ENCODE measurements around the gene CCT5.
"Not testable (repeated sequence)": the region's sequence is repeated elsewhere in the genome, so short reads cannot be mapped to it uniquely, and the experiment has no call there.

The CCT5 gene

DNA sequence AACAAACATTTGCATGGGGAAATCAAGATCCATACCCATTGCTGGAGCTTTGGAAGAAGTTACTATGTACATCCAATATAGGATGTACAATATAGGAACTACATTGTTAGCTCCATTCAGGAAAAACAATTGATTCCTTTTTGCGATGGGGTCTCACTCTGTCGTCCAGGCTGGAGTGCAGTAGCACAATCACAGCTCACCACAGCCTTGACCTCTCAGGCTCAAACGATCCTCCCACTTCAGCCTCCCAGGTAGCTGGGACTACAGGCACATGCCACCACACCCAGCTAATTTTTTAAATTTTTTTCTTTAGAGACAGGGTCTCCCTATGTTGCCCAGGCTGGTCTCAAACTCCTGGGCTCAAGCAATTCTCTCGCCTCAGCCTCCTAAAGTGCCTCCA, 2.9 kb upstream of the CCT5 start:
- not testable (repeated sequence) for DNase-seq

DNA sequence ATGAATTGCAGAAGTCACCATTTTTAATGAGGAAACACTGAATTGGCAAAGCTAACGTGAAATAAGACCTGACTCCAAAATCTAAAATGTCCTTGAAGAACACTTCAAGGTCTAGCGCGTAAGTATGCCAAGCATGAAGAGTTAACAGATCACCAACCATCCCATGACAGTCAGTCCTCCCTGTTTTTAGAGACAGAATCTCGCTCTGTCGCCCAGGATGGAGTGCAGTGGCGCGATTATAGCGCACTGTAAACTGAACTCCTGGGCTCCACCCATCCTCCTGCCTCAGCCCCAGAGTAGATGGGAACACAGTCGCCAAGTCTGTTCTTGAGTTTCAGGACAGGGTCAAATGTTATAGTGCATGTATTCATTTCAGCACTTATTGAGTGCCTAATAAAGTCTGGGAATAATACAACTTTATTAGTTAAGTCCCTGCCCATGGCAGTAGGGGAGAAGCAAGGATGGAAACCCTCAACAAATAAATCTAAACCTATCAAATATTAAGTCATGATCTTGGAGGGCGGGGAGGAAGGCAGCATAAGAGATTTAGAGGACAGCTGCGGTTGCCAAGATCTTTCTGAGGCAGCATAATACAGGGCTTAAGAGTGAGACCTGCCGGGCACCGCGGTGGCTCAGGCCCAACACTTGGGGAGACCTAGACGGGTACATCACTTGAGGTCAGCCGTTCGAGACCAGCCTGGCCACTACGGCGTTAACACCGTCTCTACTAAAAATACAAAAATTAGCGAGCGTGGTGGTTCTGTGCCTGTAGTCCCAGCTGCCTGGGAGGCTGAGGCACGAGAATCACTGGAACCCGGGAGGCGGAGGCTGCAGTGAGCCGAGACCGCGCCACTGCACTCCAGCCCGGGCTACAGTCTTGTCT, 1.5 kb upstream of the CCT5 start:
- no peak for DNase-seq

DNA sequence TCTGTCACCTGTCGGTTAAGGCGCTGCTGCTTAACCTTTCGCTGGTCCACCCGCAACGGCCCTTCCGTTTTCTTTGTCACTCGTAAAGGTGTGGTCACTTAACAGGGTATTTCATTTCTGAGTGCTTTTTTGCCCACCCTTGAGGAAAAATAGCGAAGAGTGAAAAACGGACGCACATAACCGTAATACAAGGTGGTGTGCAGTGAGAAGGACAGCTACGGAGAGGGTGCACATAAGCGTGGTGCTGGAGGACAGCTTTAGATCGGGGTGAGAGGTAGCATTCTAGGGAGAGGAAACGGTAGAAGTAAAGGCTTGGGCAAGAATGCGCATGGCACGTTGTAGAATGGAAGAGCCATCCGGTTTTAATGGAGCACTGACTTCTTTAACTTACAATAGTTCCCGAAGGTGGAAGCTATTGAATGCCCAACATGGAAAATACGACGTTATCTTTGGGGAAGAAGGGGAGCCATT, 761 bp downstream of the CCT5 start:
- peak in 2 of 6 experiments; percentile 16 to 60 for DNase-seq

DNA sequence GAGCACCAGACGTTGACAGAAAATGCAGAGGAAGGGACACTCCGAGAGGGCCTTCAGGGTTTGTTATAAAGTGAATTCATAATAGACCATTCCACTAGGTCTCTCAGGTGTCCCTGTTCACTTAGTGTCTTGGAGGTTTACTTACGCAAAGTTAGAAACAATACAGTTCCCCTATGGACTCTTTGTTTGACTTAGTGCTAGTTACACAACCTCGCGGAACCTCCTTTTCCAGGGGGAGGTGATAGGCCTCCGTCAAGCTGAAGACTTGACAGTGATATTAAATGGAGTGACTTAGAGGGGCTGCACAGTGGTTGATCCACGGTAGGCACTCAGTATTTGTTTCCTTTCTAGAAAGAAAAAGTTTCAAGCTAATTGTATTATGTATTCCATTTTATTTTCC, 1.3 kb downstream of the CCT5 start:
- DNase-seq, result no peak

DNA sequence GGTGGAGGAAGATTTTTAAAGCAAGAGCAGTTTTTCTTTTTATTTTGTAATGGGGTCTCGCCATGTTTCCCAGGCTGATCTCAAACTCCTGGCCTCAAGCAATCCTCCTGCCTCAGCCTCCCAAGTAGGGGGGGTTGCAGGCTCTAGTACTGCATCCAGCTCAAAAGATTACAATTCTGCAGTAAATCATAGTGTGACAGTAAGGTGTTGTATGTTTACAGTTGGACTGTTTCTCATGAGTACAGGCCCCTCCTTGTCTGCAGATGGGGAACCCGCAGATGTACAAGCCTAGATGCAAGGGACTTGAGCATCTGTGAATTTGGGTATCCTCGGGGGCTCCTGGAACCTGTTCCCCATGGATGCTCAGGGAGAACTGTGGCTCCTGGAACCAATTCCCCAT, 3.3 kb downstream of the CCT5 start:
- no peak for DNase-seq

DNA sequence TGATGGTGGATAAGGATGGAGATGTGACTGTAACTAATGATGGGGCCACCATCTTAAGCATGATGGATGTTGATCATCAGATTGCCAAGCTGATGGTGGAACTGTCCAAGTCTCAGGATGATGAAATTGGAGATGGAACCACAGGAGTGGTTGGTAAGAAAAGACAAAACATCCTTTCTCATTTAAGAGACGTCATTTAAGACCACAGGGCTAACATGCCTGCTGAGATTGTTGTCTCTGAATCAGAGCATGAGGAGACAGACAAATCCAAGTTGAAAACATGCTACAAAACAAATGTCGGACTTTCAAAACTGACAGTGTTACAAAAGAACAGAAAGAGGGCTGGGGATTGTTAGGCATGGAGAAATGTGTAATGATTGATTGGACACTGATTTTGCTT, 4.6 kb downstream of the CCT5 start:
- no peak for DNase-seq

DNA sequence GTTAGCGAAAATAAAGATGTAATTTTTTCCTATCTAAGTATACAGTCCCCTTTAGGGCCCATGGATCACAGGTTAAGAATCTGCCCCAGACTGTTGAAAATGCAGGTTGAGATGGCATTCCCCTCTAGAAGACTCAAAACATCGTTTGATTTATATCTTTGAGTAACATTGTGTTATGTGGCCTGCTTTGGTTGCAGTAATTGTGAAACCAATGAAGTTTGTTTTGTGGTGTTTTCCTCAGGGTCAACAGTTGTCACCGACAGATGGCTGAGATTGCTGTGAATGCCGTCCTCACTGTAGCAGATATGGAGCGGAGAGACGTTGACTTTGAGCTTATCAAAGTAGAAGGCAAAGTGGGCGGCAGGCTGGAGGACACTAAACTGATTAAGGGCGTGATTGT, 7.8 kb downstream of the CCT5 start:
- no peak for DNase-seq

DNA sequence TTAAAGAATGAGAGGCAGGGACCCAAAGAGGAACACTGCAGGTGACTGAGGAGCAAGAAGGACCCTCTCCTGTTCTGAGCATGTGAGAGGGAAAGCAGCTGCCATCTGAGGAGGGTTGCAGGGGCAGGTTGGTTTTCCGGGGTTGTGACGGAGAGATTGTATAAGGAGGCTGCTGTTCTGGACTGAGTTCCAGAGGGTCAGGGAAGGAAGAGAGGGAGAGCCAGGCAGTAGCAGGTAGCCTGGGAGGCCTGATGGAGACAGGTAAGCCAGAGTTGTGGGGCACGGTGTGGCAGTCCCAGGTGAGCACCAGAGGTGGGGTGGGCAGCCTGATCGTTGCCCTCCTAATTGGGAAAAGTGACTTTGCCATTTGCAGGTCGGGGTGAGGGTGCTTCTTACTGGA, 9.8 kb downstream of the CCT5 start:
- no peak for DNase-seq

DNA sequence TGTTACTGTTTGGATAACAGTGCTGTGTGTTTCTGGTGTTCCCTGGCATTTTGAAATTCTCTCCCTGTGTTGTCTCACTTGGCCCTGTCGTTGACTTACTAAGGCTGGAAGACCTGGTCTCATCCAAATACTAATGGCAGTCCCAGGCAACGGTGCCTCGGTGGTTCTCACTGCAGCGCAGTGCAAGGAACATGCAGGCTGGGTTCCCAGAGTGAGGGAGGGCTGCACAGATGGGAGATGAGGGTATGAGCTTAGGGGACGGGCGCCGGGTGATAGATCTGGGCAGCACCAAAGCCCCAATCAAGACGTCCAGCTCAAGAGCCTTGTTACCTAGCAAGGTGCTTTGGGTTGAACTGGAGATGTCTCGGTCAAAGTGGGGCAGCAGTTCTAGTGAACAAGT, 11.0 kb downstream of the CCT5 start:
- no peak for DNase-seq

DNA sequence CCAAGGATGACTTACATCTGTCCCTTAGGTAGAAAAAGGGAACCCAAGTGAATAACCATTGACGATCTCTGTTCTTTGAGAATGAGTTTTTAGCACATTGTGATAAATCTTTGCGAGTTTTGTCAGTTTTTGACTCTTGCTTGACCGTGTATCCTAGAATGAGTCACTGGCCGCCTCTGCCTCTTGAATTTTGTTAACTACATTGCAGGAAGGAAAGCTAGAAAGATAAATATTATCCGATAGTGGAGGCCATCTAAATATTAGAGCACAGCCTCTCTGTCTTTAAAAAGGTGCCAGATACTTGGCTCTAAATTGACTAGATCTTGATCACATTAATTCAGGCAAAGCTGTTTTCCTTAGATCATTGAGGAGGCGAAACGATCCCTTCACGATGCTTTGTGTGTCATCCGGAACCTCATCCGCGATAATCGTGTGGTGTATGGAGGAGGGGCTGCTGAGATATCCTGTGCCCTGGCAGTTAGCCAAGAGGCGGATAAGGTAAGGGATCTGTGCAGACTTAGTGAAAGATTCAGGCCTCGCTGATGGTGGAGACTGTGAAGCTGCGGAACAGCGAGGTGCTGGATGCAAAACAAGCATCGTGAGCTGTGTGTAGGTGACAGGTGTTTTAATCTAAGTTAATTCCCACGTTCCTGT, 12.2 kb downstream of the CCT5 start:
- DNase-seq, result no peak

DNA sequence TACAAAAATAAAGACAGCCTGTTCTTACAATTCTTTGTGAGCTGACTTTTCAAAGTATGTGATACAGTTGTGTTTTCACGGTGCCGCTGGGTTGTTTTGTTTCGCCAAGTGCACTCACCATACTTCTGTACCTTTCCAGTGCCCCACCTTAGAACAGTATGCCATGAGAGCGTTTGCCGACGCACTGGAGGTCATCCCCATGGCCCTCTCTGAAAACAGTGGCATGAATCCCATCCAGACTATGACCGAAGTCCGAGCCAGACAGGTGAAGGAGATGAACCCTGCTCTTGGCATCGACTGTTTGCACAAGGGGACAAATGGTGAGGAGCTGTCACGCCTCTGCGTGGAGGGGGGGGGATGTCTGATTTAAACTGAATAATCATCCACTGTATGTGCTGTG, 12.9 kb downstream of the CCT5 start:
- DNase-seq, result no peak

DNA sequence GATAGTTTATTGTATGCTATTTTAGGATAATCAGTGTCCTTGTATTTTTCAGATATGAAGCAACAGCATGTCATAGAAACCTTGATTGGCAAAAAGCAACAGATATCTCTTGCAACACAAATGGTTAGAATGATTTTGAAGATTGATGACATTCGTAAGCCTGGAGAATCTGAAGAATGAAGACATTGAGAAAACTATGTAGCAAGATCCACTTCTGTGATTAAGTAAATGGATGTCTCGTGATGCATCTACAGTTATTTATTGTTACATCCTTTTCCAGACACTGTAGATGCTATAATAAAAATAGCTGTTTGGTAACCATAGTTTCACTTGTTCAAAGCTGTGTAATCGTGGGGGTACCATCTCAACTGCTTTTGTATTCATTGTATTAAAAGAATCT, 14.5 kb downstream of the CCT5 start:
- no peak for DNase-seq

DNA sequence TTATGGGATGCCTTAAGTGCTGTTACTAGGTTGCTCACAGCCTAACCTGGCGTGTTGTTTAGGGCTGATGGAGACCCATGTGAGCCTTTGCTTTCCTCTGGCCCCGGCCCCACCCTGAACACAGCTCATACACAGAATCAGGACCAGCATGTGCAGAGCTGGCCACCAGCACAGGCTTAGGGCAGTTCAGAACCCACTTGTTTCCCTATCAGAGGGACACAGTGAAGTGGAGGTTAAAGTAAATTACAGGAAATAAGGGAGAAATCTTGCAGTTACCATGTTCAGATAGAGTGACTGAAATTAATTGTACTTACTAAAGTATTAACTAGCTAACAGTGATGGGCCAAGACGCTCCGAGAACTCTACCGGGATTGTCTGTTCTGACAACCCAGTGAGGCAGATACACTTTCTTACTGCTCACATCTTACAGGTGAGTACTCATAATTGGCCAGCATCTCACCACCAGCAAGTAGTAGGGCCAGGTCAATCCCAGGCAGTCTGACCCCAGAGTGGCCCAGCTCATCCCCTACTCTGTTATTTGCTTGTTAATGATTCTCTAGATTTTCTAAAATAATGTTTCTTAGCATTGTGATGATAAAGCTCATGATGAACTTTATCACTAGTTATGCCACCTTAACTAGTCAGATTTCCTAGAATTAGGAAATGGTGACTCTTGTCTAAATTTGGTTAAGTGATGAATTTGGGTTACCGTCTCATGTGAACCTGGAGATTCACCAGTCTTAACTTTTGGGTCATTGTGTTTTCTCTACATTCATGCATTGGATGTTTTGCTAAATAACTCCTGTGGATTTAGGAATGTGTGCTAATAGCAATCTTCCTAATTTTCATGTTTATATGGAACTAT, 15.4 kb downstream of the CCT5 start:
- DNase-seq, result no peak

DNA sequence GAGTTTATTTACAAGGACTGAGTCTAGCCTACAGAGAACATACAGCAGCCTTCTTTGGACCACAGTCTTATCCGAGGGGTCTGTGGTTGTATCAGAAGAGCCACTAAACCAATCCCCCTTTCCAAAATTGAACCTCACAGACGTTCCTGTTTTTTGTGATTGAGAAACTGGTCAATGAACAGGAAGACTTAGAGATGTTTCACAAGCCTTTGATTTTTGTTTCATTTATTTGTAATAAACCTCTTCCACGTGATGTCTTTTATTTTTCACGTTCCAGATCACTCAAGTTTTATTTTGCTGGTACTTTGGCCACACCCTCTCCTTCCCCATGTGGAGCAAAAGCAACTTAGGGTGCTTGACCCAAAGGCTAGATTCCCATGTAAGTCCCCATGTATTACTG, 16.1 kb downstream of the CCT5 start:
- DNase-seq, result no peak

DNA sequence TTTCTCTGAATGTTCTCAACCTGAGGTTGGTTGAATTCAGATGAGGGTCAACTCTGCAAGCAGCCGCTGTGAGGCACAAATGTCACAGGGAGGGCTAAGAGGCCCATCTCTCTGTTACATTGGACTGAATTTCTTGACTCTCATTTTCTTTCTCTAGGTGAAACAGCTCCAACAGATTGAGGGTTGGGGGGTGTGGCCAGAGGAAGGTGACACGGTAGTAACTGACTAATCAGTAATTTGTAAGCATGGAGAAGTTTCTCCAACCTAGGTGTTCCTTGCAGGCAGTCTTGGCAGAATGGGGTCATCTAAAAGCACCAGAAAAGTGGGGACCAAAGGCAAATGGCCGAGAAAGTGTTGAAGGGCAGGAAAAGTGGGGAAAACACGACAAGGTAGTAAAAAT, 16.8 kb downstream of the CCT5 start:
- DNase-seq, result no peak

DNA sequence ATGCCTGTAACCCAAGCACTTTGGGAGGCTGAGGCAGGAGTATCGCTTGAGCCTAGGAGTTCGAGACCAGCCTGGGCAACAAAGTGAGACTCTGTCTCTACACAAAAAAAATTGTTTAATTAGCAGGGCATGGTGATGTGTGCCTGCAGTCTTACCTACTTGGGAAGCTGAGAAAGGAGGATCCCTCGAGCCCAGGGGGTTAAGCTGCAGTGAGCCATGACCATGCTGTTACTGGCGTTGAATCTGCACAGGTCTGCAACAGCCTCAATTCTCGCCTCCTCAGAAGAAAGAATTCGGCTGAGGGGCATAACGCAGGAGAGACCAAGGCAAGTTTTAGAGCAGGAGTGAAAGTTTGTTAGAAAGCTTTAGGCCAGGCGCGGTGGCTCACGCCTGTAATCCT, 18.0 kb downstream of the CCT5 start:
- DNase-seq, result no peak

DNA sequence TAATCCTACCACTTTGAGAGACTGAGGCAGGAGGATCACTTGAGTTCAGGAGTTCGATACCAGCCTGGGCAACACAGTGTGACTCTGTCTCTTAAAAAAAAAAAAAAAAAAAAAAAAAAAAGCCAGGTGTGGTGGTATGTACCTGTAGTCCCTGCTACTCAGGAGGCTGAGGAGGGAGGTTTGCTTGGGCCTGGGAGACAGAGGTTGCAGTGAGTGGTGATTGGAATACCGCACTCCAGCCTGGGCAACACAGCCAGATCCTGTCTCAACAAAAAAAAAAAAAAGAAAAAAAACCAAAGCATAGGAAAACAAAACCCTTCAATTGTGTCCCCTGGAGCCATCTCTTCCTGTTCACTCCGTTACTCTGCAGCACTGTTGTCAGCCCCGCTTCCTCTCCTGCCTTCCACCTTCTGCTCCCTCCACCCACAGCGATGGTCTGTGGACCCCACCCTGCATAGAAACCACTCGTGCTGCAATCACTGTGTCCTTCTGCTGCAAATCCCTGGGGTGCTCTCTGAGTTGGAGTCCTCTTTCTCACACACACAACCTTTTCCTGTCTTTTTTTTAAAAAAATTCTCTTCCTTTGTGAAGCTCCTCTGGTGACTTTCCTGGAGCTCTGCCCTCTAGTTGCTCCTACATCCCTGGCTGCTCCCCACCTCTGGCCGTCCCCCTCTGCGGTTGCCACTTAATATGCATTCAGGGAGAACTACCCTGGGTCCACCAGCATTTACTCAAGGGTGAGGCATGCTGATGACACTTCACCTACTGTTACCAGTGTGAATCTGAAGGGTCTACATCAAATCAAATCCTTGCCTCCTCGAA, 22.2 kb downstream of the CCT5 start:
- no peak for DNase-seq

DNA sequence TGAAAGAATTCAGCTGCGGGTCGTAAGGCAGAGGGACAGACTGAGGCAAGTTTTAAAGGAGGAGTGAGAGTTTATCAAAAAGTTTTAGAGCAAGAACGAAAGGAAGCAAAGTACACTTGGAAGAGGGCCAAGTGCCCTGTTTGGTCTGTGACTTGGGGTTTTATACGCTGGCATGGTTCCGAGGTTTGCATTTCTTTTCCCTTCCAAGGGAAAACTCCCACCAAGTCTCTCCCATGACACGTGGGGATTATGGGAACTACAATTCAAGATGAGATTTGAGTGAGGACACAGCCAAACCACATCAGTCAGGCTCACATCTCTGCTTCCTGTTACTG, 22.8 kb downstream of the CCT5 start:
- not testable (repeated sequence) for DNase-seq

DNA sequence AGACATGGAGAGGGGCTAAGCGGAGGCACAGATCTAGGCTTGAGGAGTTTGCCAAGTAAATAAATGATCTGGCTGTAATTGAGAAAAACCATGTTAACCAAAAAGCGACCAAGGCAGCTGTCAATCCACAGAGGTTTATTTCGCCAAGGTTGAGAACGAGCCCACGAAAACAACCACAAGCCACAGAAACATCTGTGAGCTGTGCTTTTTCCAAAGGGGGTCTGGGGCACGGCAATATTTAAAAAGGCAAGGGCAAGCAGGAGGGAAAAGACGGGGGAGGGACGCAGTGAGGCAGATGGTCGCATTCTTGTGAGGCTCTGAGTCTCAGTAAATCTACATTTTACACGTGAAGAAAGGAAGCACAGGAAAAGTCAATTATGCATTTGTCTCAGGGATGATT, 25.4 kb downstream of the CCT5 start:
- DNase-seq, result no peak

DNA sequence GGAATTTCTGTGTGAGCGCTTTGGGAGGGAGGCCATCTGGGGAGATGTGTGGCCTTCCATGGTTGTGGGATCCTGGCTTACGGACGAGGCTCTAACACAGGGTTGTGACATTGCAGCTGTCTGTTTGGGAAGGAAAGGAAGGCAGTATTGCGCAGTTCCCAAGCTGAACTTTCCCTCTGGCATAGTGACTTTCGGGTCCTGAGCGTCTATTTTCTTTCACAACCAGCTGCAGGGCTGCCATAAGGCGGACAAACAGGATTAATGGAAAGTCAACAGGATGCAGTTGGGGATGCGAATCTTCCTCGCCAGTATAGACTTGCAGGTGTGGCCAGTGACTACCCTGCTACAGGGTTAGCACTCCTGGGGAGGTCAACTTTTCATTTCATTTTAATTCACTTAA, 25.9 kb downstream of the CCT5 start:
- no peak for DNase-seq

DNA sequence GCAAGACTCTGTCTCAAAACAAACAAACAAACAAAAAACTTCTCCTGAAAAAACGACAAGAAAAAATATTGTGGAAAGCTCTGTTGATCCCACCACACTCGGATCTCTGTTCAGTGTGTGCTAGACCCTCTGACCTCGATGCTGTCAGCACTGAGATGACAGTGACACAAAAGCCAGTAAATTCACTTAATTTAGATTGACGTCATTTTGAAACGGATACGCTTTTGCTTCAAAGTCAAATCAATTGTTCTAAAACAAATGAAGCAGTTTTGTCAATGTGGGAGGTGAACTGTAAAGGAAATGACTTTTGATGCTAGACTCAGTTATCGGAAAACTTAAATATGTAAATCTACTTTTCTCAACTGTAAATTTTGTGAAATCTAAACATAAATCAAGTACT, 26.6 kb downstream of the CCT5 start:
- no peak for DNase-seq

DNA sequence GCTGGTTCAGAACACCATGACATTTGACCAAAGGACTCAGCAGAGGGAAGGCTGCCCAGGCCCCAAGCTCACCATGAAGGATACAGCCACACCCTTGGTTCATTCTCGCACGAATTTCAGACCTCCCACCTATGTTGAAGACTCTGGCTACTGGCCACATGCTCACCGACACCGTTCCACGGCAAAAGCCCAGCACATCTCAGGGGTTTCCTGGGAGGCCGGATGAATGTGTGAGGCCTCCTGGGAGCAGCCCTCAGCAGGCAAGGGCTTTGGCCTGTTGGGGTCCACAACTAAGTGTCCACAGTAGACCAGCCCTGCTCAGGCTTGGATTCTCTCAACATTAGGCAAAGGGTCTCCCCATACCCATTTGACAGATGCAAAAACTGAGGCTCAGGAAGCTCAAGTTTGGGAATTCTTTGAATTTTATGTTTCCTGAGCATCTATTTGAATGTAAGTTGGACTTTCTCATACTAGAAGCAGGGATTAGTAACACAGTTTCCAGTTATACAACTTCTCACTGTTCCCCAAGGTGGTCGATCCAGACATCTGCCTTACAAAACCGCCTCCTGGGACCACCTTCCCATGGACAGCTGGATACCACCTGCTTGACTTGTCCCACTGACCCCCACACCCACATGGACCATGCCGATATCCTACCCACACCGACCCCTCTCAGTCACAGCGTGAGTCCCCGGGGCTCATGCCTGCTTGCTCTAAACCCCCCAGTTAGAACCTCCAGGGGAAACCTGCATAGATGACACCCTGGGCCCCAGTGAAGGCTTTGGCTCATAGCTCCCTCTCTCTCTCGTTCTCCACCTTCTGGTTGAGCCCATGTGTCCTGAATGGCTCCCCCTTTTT, 27.9 kb downstream of the CCT5 start:
- DNase-seq, result no peak
